Ascending aorta (tissue), 2 donors: ENCODE data around the gene GUCY2C. TPM values are rescaled to one million over a fixed set of nuclear protein-coding genes. Genes with fewer than 3 reads are reported as not detected.

ENCODE experiments used
- DNase-seq, 2 donors: peaks; one replicate each; pipeline ENCODE4 v3.0.0-alpha.2; 2019; ENCODE audit warnings: low spot score in 2 of 2
- H3K27ac ChIP-seq, 2 donors: fragments of 200-600 bp; sonication (generic); one replicate each; pipeline ENCODE4 v1.5.1; 2016 to 2017; ENCODE audit warnings: mild to moderate bottlenecking in 1 of 2
- H3K27me3 ChIP-seq: fragments of 200-600 bp; sonication (generic); one replicate; pipeline ENCODE4 v1.5.1; 2017
- H3K36me3 ChIP-seq, 2 donors: fragments of 200-600 bp; sonication (generic); one replicate each; pipeline ENCODE4 v1.5.1; 2016
- H3K4me1 ChIP-seq, 2 donors: fragments of 200-600 bp; sonication (generic); one replicate each; pipeline ENCODE4 v1.5.1; 2016 to 2017; ENCODE audit warnings: mild to moderate bottlenecking in 1 of 2
- H3K4me3 ChIP-seq, 2 donors: fragments of 200-600 bp; sonication (generic); one replicate each; pipeline ENCODE4 v1.5.1; 2016 to 2017; ENCODE audit warnings: mild to moderate bottlenecking in 1 of 2
- H3K9me3 ChIP-seq, 2 donors: fragments of 200-600 bp; sonication (generic); one replicate each; pipeline ENCODE4 v1.5.1; 2016
- CTCF ChIP-seq, 3 experiments: fragments of 200-600 bp in 2 of 3; fragments of 450-650 bp in 1 of 3; sonication (generic) in 2 of 3; IDR thresholded peaks; one replicate each; pipeline ENCODE4 v1.5.1; 2016 to 2019; ENCODE audit warnings: antibody characterized with exemption in 3 of 3, mild to moderate bottlenecking in 1 of 3, moderate library complexity in 1 of 3
- intact Hi-C: fragments of 100-400 bp; cut with DNase I; formaldehyde crosslinking; loops from one replicate; pipeline ENCODE4 v1.15.1; 2023
- total RNA-seq: library from RNA; depleted of rRNA; stranded (reverse); fragments of >200 nt; gene quantifications from one replicate; pipeline ENCODE4 v1.1.0, GENCODE V29; 2016

GUCY2C gene
- total RNA-seq, 1 donor from 2014 or later, result not detected

DNA sequence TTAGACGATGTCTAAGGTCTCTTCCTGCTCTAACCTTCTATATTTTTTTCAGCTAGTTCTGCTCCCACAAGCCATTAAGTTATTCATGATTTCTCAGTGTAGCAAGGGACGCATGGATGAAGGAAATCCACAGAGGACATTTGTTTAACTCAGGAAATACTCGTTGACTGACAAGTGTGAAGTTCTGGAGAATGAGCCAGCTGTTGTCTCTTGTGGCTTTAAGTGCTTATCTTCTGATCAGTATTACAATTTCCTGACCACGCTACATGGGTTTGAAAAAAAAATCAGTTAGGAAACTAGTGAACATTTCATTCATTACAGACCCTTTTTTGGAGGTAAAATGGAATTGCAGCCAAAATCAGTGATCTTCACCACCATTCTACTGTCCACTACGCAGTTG, 53.1 kb downstream of the GUCY2C start:
- Histone ChIP-seq H3K9me3 (no peaks in the 10 kb centered on the region), H3K4me1 (peaks cover 0 to 23% of the 10 kb centered on the region in 2 donors), H3K4me3 (no peak overlapping the region), H3K27me3 (no peaks in the 10 kb centered on the region), H3K36me3 (no peaks in the 10 kb centered on the region), H3K27ac (peak overlapping the region in 1 of 2 donors; percentile 9)
- no peak for TF ChIP-seq CTCF (IDR thresholded peaks at IDR 0.05)
- intact Hi-C loops, result loop anchor here (10.0 kb wide), 1 partner anchor 632 kb away; no protein-coding TSS in a partner anchor
- DNase-seq, result no peak

GRCh38 chr12:14638066-14638465, 58.3 kb downstream of the GUCY2C start:
- no peak for TF ChIP-seq CTCF (IDR thresholded peaks at IDR 0.05)
- peaks cover 0 to 9% of the 10 kb centered on the region in 2 donors for H3K4me1 ChIP-seq
- no peak for DNase-seq
- H3K36me3 ChIP-seq, result no peaks in the 10 kb centered on the region
- intact Hi-C loops, result loop anchor here (2.0 to 10.0 kb wide), 2 partner anchors 17 to 357 kb away; no protein-coding TSS in a partner anchor
- peaks cover 0 to 12% of the 10 kb centered on the region in 2 donors for H3K9me3 ChIP-seq
- no peak overlapping the region for H3K27ac ChIP-seq
- no peak overlapping the region for H3K4me3 ChIP-seq
- H3K27me3 ChIP-seq, result no peaks in the 10 kb centered on the region

DNA sequence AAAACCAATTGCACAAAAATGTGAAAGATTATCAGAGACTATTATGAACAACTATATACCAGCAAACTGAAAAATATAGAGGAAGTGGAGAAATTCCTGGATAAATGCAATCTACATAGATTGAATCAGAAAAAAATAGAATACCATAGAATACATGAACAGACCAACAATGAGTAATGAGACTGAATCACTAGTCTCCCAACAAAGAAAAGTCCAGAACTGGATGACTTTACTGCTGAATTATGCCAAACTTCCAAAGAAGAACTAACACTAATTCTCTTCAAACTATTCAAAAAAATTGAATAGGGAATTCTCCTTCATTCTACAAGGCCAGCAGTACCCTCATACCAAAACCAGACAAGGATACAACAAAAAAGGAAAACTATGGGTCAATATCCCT, 60.6 kb downstream of the GUCY2C start:
- Histone ChIP-seq H3K4me1 (peaks cover 0 to 7% of the 10 kb centered on the region in 2 donors), H3K27ac (no peak overlapping the region), H3K36me3 (no peaks in the 10 kb centered on the region), H3K4me3 (no peak overlapping the region), H3K27me3 (no peaks in the 10 kb centered on the region), H3K9me3 (peaks cover 0 to 12% of the 10 kb centered on the region in 2 donors)
- DNase-seq, result no peak
- TF ChIP-seq CTCF (IDR thresholded peaks at IDR 0.05), result no peak
- intact Hi-C loops, result loop anchor here (10.0 kb wide), 1 partner anchor 359 kb away; no protein-coding TSS in a partner anchor

DNA sequence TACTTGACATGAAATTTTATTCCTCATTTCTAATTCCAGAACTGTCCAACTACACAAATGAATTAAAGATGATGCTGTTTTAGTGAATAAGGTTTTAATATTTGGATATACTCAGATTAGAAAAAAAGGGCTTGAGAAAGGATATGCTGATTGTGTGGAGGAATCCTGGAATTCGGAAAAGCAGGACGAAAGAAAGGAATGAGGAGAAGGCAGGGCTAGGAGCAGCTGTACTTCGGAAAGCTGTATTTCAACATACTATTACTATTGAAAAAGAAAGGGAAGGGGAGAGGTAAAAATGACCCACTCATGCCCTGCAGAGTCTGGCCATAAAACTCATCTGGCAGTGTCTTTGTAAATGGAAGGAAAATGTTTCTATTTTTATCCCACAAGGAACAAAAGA, 65.6 kb downstream of the GUCY2C start:
- intact Hi-C loops, result loop anchor here (1.0 to 10.0 kb wide), 2 partner anchors 34 to 364 kb away; no protein-coding TSS in a partner anchor
- peaks cover 0 to 3% of the 10 kb centered on the region in 2 donors for H3K4me1 ChIP-seq
- peaks cover 0 to 1% of the 10 kb centered on the region in 2 donors for H3K9me3 ChIP-seq
- H3K27ac ChIP-seq, result no peak overlapping the region
- DNase-seq, result no peak
- no peak overlapping the region for H3K4me3 ChIP-seq
- TF ChIP-seq CTCF (IDR thresholded peaks at IDR 0.05), result no peak
- no peaks in the 10 kb centered on the region for H3K27me3 ChIP-seq
- H3K36me3 ChIP-seq, result no peaks in the 10 kb centered on the region

- DNase-seq, result peak; percentile 25 to 87
- Histone ChIP-seq H3K9me3 (no peaks in the 10 kb centered on the region), H3K36me3 (no peaks in the 10 kb centered on the region), H3K27ac (no peak overlapping the region), H3K4me3 (no peak overlapping the region), H3K27me3 (no peaks in the 10 kb centered on the region), H3K4me1 (peaks cover 0 to 3% of the 10 kb centered on the region in 2 donors)
- intact Hi-C loops, result loop anchor here (1.0 to 10.0 kb wide), 2 partner anchors 34 to 365 kb away; no protein-coding TSS in a partner anchor
- peak; percentile 97 to 99 (median 98) for TF ChIP-seq CTCF (IDR thresholded peaks at IDR 0.05)
These were observed 66.3 kb downstream of the GUCY2C start for GRCh38 chr12:14629832-14630710.
